ENCODE measurements around the gene TOLLIP.
"Not testable (repeated sequence)": the region's sequence is repeated elsewhere in the genome, so short reads cannot be mapped to it uniquely, and the experiment has no call there.

The TOLLIP gene

GRCh38 chr11:1263010-1263409, 46.4 kb downstream of the TOLLIP start:
- no peak for DNase-seq (ENCODE audit: low read depth)

- peak; percentile 72 for DNase-seq (ENCODE audit: low read depth)
Measured at GRCh38 chr11:1262172-1263006, 47.0 kb downstream of the TOLLIP start.

- no peak for DNase-seq (ENCODE audit: low read depth)
Measured at GRCh38 chr11:1261241-1262071, 48.0 kb downstream of the TOLLIP start.

DNA sequence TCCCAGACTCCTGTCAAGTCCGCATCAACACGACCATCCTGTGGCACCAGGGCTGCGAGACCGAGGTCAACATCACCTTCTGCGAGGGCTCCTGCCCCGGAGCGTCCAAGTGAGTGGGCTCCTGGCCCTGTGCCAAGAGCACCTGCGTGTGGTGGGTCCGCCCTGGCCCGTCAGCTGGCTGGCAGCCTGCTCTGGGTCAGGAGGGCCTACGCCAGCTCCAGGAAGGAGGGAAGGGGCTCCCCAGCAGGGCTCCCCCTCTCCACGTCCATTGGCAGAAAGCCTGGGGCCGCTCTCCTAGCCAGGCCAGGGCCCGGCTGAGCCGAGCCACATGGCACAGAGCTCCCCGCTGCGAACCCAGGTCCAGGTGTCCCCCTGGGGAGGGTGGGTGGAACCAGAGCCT, 48.8 kb downstream of the TOLLIP start:
- no peak for DNase-seq (ENCODE audit: low read depth)

- DNase-seq (ENCODE audit: low read depth): no peak
Measured at GRCh38 chr11:1260023-1260501, 49.4 kb downstream of the TOLLIP start.

GRCh38 chr11:1259561-1259960, 49.9 kb downstream of the TOLLIP start:
- DNase-seq (ENCODE audit: low read depth): no peak

- DNase-seq (ENCODE audit: low read depth): no peak
Measured at GRCh38 chr11:1259076-1259461, 50.4 kb downstream of the TOLLIP start.

DNA sequence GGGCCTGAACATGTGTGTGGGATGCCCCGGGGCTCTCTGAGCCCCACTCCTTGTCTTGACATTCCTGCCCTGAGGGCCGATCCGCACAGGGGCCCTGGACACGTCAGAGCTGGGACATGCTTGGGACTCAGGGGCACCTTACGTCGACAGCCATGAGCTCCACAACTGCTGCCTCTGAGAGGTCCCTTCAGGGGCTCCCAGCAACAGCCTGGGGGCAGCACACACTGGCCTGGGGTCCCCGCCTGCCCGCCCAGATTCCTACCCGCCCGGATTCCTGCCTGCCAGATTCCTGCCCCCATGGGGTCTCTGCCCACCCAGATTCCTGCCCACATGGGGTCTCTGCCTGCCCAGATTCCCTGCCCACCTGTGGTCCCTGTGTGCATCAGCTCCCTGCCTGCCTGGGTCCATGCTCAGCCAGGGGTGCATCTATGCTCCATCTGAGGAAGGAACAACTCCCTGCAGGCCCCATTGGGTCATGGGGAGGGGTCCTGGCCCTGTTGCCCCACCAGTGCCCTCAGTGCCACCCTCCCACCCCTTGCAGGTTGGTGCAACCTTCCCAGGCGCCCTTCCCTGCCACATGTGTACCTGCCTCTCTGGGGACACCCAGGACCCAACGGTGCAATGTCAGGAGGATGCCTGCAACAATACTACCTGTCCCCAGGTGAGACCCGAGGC, 50.9 kb downstream of the TOLLIP start:
- no peak for DNase-seq (ENCODE audit: low read depth)

DNA sequence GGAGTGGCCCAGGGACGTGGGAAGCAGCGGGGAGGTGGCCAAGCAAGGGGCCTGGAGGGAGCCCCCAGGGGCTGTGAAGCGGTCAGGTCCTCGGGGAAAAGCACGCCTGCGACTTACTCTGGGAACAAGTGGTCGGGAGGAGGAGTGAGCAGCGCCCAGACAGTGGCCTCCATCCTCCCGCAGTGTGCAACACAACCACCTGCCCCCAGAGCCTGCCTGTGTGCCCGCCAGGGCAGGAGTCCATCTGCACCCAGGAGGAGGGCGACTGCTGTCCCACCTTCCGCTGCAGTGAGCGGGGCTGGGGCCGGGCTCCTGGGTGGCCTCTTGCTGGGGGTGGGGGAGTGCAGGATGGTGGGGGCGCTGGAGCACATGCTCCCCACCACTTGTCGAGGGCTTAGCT, 51.5 kb downstream of the TOLLIP start:
- DNase-seq (ENCODE audit: low read depth): no peak

DNA sequence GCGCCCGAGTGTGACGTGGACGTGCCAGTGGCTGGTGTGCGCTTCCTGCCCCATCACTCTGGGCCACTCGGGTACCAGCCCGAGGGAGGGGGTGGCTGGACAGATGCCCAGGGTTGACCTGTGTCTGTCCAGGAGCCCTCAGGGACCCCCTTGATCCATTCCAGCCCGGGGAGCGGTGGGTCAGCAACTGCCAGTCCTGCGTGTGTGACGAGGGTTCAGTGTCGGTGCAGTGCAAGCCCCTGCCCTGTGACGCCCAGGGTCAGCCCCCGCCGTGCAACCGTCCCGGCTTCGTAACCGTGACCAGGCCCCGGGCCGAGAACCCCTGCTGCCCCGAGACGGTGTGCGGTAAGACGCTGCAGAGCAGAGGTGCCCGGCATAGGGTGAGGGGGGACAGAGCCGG, 52.1 kb downstream of the TOLLIP start:
- DNase-seq (ENCODE audit: low read depth): no peak

DNA sequence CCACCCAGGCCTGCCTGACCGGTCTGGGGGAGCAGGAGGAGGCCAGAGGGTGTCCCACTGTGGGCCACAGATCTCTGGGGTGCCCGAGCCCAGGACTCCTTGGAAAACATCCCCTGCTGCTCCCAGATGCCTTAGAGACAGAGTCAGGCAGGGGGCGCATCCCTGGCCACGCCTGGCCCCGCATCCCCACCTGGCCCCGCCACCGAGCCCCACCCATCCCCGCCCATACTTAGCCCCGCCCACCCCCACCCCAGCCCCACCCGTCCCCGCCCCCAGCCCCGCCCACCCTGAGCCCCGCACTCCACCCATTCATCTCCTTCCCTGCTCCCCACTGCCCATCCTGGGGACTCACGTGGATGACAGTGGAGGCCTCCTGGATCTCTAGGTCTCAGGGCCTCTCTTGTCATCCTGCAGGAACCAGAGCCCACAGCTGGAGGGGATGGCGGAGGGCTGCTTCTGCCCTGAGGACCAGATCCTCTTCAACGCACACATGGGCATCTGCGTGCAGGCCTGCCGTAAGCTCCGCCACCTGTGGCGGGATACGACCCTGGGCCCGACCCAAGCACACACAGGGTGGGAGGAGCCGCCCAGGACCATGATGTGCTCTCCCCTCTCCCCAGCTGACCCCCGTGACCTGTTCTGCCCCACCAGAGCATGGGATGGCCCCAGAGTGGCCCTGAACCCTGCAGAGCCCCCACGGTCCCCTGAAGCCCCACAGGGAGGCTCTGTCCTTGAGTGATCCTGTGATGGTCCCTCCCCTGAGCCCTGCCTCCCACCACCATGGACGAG, 53.0 kb downstream of the TOLLIP start:
- no peak for DNase-seq (ENCODE audit: low read depth)

GRCh38 chr11:1255151-1255550, 54.3 kb downstream of the TOLLIP start:
- DNase-seq (ENCODE audit: low read depth): no peak

- DNase-seq (ENCODE audit: low read depth): no peak
Measured at GRCh38 chr11:1254733-1255132, 54.7 kb downstream of the TOLLIP start.

DNA sequence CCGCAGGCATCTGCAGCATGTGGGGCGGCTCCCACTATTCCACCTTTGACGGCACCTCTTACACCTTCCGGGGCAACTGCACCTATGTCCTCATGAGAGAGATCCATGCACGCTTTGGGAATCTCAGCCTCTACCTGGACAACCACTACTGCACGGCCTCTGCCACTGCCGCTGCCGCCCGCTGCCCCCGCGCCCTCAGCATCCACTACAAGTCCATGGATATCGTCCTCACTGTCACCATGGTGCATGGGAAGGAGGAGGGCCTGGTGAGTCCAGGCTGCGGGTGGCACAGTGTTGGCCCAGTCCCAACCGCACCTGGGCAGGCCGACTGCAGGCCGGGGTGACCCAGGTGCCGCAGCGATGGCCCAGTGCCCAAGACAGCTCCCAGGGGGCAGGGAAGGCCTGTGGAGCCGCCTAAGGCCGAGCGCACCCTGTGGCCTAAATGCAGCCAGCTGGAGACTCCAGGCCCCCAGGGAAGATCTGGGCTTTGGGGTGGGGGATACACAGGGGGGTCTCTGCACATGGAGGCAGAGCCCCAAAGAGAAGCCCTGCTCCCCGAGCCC, 55.3 kb downstream of the TOLLIP start:
- no peak for DNase-seq (ENCODE audit: low read depth)

DNA sequence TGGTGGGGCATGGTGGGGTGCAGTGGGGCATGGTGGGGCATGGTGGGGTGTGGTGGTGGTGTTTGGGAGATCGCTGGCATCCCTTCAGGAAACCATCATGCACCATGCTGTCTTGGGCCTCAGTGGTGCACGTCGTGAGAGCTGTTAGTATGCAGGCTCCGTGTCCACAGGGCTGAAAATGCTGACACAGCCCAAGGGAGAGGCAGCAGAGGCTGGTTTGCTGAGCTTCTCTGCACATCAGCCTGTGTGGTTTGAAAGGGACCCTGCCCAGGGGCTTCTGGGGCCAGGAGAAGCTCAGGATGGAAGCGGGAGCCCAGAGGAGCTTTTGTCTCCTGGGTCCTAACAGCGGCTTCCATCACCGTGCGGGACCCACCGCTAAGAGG, 56.3 kb downstream of the TOLLIP start:
- no peak for DNase-seq (ENCODE audit: low read depth)

GRCh38 chr11:1252371-1253102, 56.9 kb downstream of the TOLLIP start:
- no peak for DNase-seq (ENCODE audit: low read depth)

- no peak for DNase-seq (ENCODE audit: low read depth)
Measured at GRCh38 chr11:1251236-1251770, 58.1 kb downstream of the TOLLIP start.

DNA sequence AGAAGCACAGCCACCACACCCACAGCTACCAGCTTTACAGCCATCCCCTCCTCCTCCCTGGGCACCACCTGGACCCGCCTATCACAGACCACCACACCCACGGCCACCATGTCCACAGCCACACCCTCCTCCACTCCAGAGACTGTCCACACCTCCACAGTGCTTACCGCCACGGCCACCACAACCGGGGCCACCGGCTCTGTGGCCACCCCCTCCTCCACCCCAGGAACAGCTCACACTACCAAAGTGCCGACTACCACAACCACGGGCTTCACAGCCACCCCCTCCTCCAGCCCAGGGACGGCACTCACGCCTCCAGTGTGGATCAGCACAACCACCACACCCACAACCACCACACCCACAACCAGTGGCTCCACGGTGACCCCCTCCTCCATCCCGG, 59.0 kb downstream of the TOLLIP start:
- not testable (repeated sequence) for DNase-seq (ENCODE audit: low read depth)

- DNase-seq (ENCODE audit: low read depth): not testable (repeated sequence)
Measured at GRCh38 chr11:1248951-1249350, 60.5 kb downstream of the TOLLIP start.

GRCh38 chr11:1247026-1247425, 62.4 kb downstream of the TOLLIP start:
- not testable (repeated sequence) for DNase-seq (ENCODE audit: low read depth)

Measured in activated T-helper 1 cell treated with Interleukin-2 at 50 U/mL for 16 hours (primary cell).